ENCODE results near the gene RNF135. TPM values are rescaled to one million over a fixed set of nuclear protein-coding genes. Genes with fewer than 3 reads are reported as not detected.

Gene RNF135
- total RNA-seq, 1 experiment from 2014 or later: 11.2 TPM

- intact Hi-C loops (cut with micrococcal nuclease): no loop called here
- H3K27ac ChIP-seq (ENCODE audit: low read depth, low read length): no peak overlapping the region
- H3K36me3 ChIP-seq (ENCODE audit: control insufficient read depth in 1 of 2, insufficient read depth in 2 of 2, low read length in 2 of 2): peaks cover 5 to 8% of the 10 kb centered on the region in 2 experiments; a peak in 2 of 4 replicates
- H3K9ac ChIP-seq (ENCODE audit: low read length): no peak overlapping the region
- ChIA-PET POLR2A (no interaction called here), CTCF (no interaction called here), RAD21 (ENCODE audit: low non-redundant PET in 1 of 2, low total read pairs in 2 of 2, uncharacterized antibody in 2 of 2, unreplicated experiment in 2 of 2) (no interaction called here)
- H3K27me3 ChIP-seq (ENCODE audit: insufficient read depth, low read length): no peaks in the 10 kb centered on the region
- BruUV-seq (replicated peaks): no TSS peak
- no peak overlapping the region for H2AFZ ChIP-seq (ENCODE audit: low read depth, low read length, poor library complexity, severe bottlenecking)
- H4K20me1 ChIP-seq (ENCODE audit: insufficient read depth): no peaks in the 10 kb centered on the region
- TF ChIP-seq, protein P1, sequence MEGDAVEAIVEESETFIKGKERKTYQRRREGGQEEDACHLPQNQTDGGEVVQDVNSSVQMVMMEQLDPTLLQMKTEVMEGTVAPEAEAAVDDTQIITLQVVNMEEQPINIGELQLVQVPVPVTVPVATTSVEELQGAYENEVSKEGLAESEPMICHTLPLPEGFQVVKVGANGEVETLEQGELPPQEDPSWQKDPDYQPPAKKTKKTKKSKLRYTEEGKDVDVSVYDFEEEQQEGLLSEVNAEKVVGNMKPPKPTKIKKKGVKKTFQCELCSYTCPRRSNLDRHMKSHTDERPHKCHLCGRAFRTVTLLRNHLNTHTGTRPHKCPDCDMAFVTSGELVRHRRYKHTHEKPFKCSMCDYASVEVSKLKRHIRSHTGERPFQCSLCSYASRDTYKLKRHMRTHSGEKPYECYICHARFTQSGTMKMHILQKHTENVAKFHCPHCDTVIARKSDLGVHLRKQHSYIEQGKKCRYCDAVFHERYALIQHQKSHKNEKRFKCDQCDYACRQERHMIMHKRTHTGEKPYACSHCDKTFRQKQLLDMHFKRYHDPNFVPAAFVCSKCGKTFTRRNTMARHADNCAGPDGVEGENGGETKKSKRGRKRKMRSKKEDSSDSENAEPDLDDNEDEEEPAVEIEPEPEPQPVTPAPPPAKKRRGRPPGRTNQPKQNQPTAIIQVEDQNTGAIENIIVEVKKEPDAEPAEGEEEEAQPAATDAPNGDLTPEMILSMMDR (IDR thresholded peaks at IDR 0.05 in 2 of 3, conservative IDR thresholded peaks at IDR 0.05 in 1 of 3; ENCODE audit: borderline replicate concordance in 1 of 3, insufficient read depth in 1 of 3, low read depth in 2 of 3, low read length in 2 of 3): no peak
- no peak for TF ChIP-seq CEBPB (IDR thresholded peaks at IDR 0.05; ENCODE audit: low read depth)
- no peak for TF ChIP-seq ELF1 (IDR thresholded peaks at IDR 0.05; ENCODE audit: borderline replicate concordance, low read depth)
- TF ChIP-seq YY1 (IDR thresholded peaks at IDR 0.05; ENCODE audit: extremely low read depth, insufficient replicate concordance, low read depth, low read length): no peak
- no peak for TF ChIP-seq ATF3 (IDR thresholded peaks at IDR 0.05)
- no peak for TF ChIP-seq TCF7L2 (IDR thresholded peaks at IDR 0.05; ENCODE audit: borderline replicate concordance, extremely low read depth, insufficient read depth, insufficient read length)
- TF ChIP-seq CBX3 (IDR thresholded peaks at IDR 0.05; ENCODE audit: low read depth): no peak
- TF ChIP-seq ZNF274 (IDR thresholded peaks at IDR 0.05; ENCODE audit: low read depth, low read length): no peak
- TF ChIP-seq SP1 (IDR thresholded peaks at IDR 0.05; ENCODE audit: low read depth): no peak
- TF ChIP-seq JUND (IDR thresholded peaks at IDR 0.05): no peak
- no peak for TF ChIP-seq SIN3A (IDR thresholded peaks at IDR 0.05; ENCODE audit: low read depth)
- TF ChIP-seq, protein P2, sequence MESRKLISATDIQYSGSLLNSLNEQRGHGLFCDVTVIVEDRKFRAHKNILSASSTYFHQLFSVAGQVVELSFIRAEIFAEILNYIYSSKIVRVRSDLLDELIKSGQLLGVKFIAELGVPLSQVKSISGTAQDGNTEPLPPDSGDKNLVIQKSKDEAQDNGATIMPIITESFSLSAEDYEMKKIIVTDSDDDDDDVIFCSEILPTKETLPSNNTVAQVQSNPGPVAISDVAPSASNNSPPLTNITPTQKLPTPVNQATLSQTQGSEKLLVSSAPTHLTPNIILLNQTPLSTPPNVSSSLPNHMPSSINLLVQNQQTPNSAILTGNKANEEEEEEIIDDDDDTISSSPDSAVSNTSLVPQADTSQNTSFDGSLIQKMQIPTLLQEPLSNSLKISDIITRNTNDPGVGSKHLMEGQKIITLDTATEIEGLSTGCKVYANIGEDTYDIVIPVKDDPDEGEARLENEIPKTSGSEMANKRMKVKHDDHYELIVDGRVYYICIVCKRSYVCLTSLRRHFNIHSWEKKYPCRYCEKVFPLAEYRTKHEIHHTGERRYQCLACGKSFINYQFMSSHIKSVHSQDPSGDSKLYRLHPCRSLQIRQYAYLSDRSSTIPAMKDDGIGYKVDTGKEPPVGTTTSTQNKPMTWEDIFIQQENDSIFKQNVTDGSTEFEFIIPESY (IDR thresholded peaks at IDR 0.05; ENCODE audit: extremely low read depth, insufficient replicate concordance, low read length): no peak
- DNase-seq (ENCODE audit: low read depth, low spot score) (no peak), ATAC-seq (no peak)
- H3K4me1 ChIP-seq (ENCODE audit: control insufficient read depth in 1 of 2, insufficient read depth in 2 of 2, low read length in 2 of 2): no peaks in the 10 kb centered on the region
- no peaks in the 10 kb centered on the region for H3K79me2 ChIP-seq (ENCODE audit: insufficient read depth, low read length)
- no peak overlapping the region for H3K4me2 ChIP-seq (ENCODE audit: low read length)
- no peaks in the 10 kb centered on the region for H3K9me3 ChIP-seq (ENCODE audit: control insufficient read depth in 1 of 2, insufficient read depth in 1 of 2, low read depth in 1 of 2, low read length in 2 of 2)
- H3K9me2 ChIP-seq (ENCODE audit: insufficient read depth): no peaks in the 10 kb centered on the region
- no peak overlapping the region for H3K4me3 ChIP-seq (replicated peaks in 1 of 2; ENCODE audit: low read depth in 1 of 2, low read length in 2 of 2)
Measured at GRCh38 chr17:30933966-30934365, 36.9 kb upstream of the RNF135 start.

Measured in HCT116 (cell line).